ENCODE results near the gene GPC5. TPM values are rescaled to one million over a fixed set of nuclear protein-coding genes. Genes with fewer than 3 reads are reported as not detected.

The GPC5 gene
- total RNA-seq, 1 experiment from 2014 or later = 0.26 TPM

- no peaks in the 10 kb centered on the region for H3K4me1 ChIP-seq (ENCODE audit: control insufficient read depth, insufficient read depth, low read length)
- no peak overlapping the region for H3K27ac ChIP-seq (ENCODE audit: low read length)
- BruUV-seq (replicated peaks) = no TSS peak
- in situ Hi-C loops (cut with HindIII; ENCODE audit: low pct_unique_long_range_greater_than_20kb, low sequenced_read_pairs) (no loop called here), intact Hi-C loops (cut with micrococcal nuclease; ENCODE audit: unreplicated experiment) (no loop called here)
- no peaks in the 10 kb centered on the region for H3K27me3 ChIP-seq (ENCODE audit: control insufficient read depth, insufficient read depth, low read length)
- ChIA-PET CTCF (no interaction called here), POLR2A (no interaction called here)
- H3K9me3 ChIP-seq (ENCODE audit: control insufficient read depth, insufficient read depth, low read depth, low read length) = no peaks in the 10 kb centered on the region
- DNase-seq (ENCODE audit: low read depth, low spot score) (no peak), ATAC-seq (no peak)
- no peak overlapping the region for H3K4me3 ChIP-seq (ENCODE audit: low read depth in 2 of 2, low read length in 2 of 2)
- no peaks in the 10 kb centered on the region for H3K36me3 ChIP-seq (ENCODE audit: control insufficient read depth, insufficient read depth, low read length)
- TF ChIP-seq CTCF (IDR thresholded peaks at IDR 0.05) (no peak), TCF7L2 (IDR thresholded peaks at IDR 0.05; ENCODE audit: low read depth, low read length) (no peak), SIN3A (IDR thresholded peaks at IDR 0.05; ENCODE audit: borderline replicate concordance, insufficient read depth, low read depth, low read length) (no peak), REST (IDR thresholded peaks at IDR 0.05; ENCODE audit: insufficient read depth in 1 of 2, low read depth in 2 of 2, low read length in 1 of 2) (no peak), POLR2AphosphoS5 (IDR thresholded peaks at IDR 0.05; ENCODE audit: low read depth, low read length) (no peak)
Measured at GRCh38 chr13:91648012-91648411, 249.6 kb downstream of the GPC5 start.

- Histone ChIP-seq H3K9me3 (ENCODE audit: control insufficient read depth, insufficient read depth, low read depth, low read length) (no peaks in the 10 kb centered on the region), H3K4me3 (ENCODE audit: low read depth in 2 of 2, low read length in 2 of 2) (no peak overlapping the region), H3K4me1 (ENCODE audit: control insufficient read depth, insufficient read depth, low read length) (no peaks in the 10 kb centered on the region), H3K36me3 (ENCODE audit: control insufficient read depth, insufficient read depth, low read length) (no peaks in the 10 kb centered on the region), H3K27me3 (ENCODE audit: control insufficient read depth, insufficient read depth, low read length) (no peaks in the 10 kb centered on the region), H3K27ac (ENCODE audit: low read length) (no peak overlapping the region)
- BruUV-seq (replicated peaks) = no TSS peak
- intact Hi-C loops (cut with micrococcal nuclease; ENCODE audit: unreplicated experiment) (no loop called here), in situ Hi-C loops (cut with HindIII; ENCODE audit: low pct_unique_long_range_greater_than_20kb, low sequenced_read_pairs) (no loop called here)
- ChIA-PET CTCF (no interaction called here), POLR2A (no interaction called here)
- DNase-seq (ENCODE audit: low read depth, low spot score) = no peak
- TF ChIP-seq POLR2AphosphoS5 (IDR thresholded peaks at IDR 0.05; ENCODE audit: low read depth, low read length) = no peak
- TF ChIP-seq SIN3A (IDR thresholded peaks at IDR 0.05; ENCODE audit: borderline replicate concordance, insufficient read depth, low read depth, low read length) = no peak
- no peak for TF ChIP-seq TCF7L2 (IDR thresholded peaks at IDR 0.05; ENCODE audit: low read depth, low read length)
- no peak for TF ChIP-seq CTCF (IDR thresholded peaks at IDR 0.05)
- TF ChIP-seq REST (IDR thresholded peaks at IDR 0.05; ENCODE audit: insufficient read depth in 1 of 2, low read depth in 2 of 2, low read length in 1 of 2) = no peak
- no peak for ATAC-seq
Measured at GRCh38 chr13:91649456-91649855, 251.0 kb downstream of the GPC5 start.
